ENCODE measurements around the gene RASD1. TPM values are rescaled to one million over a fixed set of nuclear protein-coding genes. Genes with fewer than 3 reads are reported as not detected.

Gene RASD1
- total RNA-seq, 1 experiment from 2014 or later, result 5.7 TPM

- peaks cover 2% of the 10 kb centered on the region for H4K20me1 ChIP-seq (ENCODE audit: control insufficient read depth, insufficient read depth, insufficient read length)
- no peak overlapping the region for H4K91ac ChIP-seq (ENCODE audit: insufficient read length, low read depth, low read length)
- no peaks in the 10 kb centered on the region for H3K9me3 ChIP-seq (ENCODE audit: control insufficient read depth, low read depth, low read length)
- no peak for DNase-seq
- H3K9me3 Mint-ChIP-seq, result peaks cover 0 to 3% of the 10 kb centered on the region in 2 experiments; a peak in 1 of 5 replicates
- no peak overlapping the region for H4K5ac ChIP-seq (ENCODE audit: insufficient read length, low read depth, low read length)
- no peak overlapping the region for H2BK12ac ChIP-seq (ENCODE audit: insufficient read length, low read depth, low read length)
- no peak overlapping the region for H3K27ac ChIP-seq (ENCODE audit: insufficient read length, low read depth, low read length)
- no peak overlapping the region for H3K9ac ChIP-seq (ENCODE audit: extremely low read depth, insufficient read length, low read length)
- H2AK5ac ChIP-seq (ENCODE audit: insufficient read length, low read length), result no peak overlapping the region
- no peak overlapping the region for H2BK20ac ChIP-seq (ENCODE audit: low read depth, low read length, poor library complexity, severe bottlenecking)
- H3K56ac ChIP-seq (ENCODE audit: insufficient read length, low read depth, low read length), result no peak overlapping the region
- H3K18ac ChIP-seq (ENCODE audit: insufficient read length, low read depth, low read length), result no peak overlapping the region
- H3K4me1 Mint-ChIP-seq, result peaks cover 28 to 36% of the 10 kb centered on the region in 2 experiments
- no peak overlapping the region for H2BK5ac ChIP-seq (ENCODE audit: insufficient read length, low read length)
- H3K23me2 ChIP-seq (ENCODE audit: insufficient read length, low read depth, low read length, poor library complexity, severe bottlenecking), result no peaks in the 10 kb centered on the region
- H3K23ac ChIP-seq (ENCODE audit: insufficient read length, low read depth, low read length), result no peak overlapping the region
- H2BK120ac ChIP-seq (ENCODE audit: low read depth, low read length, poor library complexity, severe bottlenecking), result no peak overlapping the region
- no peak overlapping the region for H3K14ac ChIP-seq (ENCODE audit: insufficient read depth, low read length)
- H3K4me1 ChIP-seq (ENCODE audit: insufficient read depth, low read length), result peaks cover 3% of the 10 kb centered on the region; the same call in 1 of the 2 replicates
- no peak overlapping the region for H3T11ph ChIP-seq (ENCODE audit: low read length)
- peaks cover 0 to 14% (median 4%) of the 10 kb centered on the region in 3 experiments; a peak in 3 of 7 replicates for H3K36me3 Mint-ChIP-seq (ENCODE audit: insufficient read depth in 1 of 3, low read depth in 3 of 3)
- no peaks in the 10 kb centered on the region for H3K79me2 ChIP-seq (ENCODE audit: insufficient read depth, low read length)
- no peaks in the 10 kb centered on the region for H3K79me1 ChIP-seq (ENCODE audit: insufficient read depth, low read depth, low read length, poor library complexity, severe bottlenecking)
- no peak overlapping the region for H2BK15ac ChIP-seq (ENCODE audit: low read depth, low read length)
- WGBS (ENCODE audit: extremely low coverage, insufficient read length, low lambda C conversion rate), result no CpG with 5 or more reads among the region's 19 CpGs
- no peak overlapping the region; a peak in 1 of 5 replicates for H3K4me3 Mint-ChIP-seq
- no peaks in the 10 kb centered on the region for H3K27me3 Mint-ChIP-seq (ENCODE audit: low read depth)
- H3K27me3 ChIP-seq (ENCODE audit: insufficient read depth, low read length), result no peaks in the 10 kb centered on the region
- H3K4me2 ChIP-seq (ENCODE audit: insufficient read depth, insufficient read length, low read length), result no peak overlapping the region
- H2AFZ ChIP-seq (ENCODE audit: low read length), result no peak overlapping the region
- H3K27ac Mint-ChIP-seq, result 0 out of 7 replicates have a peak overlapping the region, but pooled peaks of 1 of the 3 experiments have one; percentile 63
- no peak overlapping the region for H3K4ac ChIP-seq (ENCODE audit: low read depth, low read length)
- no peak for TF ChIP-seq CTCF (conservative IDR thresholded peaks at IDR 0.05)
- H4K8ac ChIP-seq (replicated peaks; ENCODE audit: insufficient read length, low read depth, low read length), result no peak overlapping the region
Measured at GRCh38 chr17:17523731-17524490, 27.7 kb upstream of the RASD1 start.
